ENCODE measurements around the gene WNT7B. TPM values are rescaled to one million over a fixed set of nuclear protein-coding genes. Genes with fewer than 3 reads are reported as not detected.

The WNT7B gene
- total RNA-seq, 1 donor from 2014 or later: 3.7 TPM

- TF ChIP-seq, protein P1, sequence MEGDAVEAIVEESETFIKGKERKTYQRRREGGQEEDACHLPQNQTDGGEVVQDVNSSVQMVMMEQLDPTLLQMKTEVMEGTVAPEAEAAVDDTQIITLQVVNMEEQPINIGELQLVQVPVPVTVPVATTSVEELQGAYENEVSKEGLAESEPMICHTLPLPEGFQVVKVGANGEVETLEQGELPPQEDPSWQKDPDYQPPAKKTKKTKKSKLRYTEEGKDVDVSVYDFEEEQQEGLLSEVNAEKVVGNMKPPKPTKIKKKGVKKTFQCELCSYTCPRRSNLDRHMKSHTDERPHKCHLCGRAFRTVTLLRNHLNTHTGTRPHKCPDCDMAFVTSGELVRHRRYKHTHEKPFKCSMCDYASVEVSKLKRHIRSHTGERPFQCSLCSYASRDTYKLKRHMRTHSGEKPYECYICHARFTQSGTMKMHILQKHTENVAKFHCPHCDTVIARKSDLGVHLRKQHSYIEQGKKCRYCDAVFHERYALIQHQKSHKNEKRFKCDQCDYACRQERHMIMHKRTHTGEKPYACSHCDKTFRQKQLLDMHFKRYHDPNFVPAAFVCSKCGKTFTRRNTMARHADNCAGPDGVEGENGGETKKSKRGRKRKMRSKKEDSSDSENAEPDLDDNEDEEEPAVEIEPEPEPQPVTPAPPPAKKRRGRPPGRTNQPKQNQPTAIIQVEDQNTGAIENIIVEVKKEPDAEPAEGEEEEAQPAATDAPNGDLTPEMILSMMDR (IDR thresholded peaks at IDR 0.05; ENCODE audit: unreplicated experiment): no peak
- H3K27ac Mint-ChIP-seq: no peak overlapping the region
- DNase-seq (ENCODE audit: low spot score, unreplicated experiment): no peak
- H3K4me3 Mint-ChIP-seq (ENCODE audit: low read depth): no peak overlapping the region
- H3K36me3 Mint-ChIP-seq (ENCODE audit: insufficient read depth): peaks cover 2% of the 10 kb centered on the region
- H3K4me1 Mint-ChIP-seq (ENCODE audit: low read depth): peaks cover 2% of the 10 kb centered on the region
- H3K9me3 Mint-ChIP-seq (ENCODE audit: low read depth): peaks cover 12% of the 10 kb centered on the region
- peaks cover 50% of the 10 kb centered on the region for H3K27me3 Mint-ChIP-seq
Measured at GRCh38 chr22:45877651-45878050, 99.3 kb downstream of the WNT7B start.

DNA sequence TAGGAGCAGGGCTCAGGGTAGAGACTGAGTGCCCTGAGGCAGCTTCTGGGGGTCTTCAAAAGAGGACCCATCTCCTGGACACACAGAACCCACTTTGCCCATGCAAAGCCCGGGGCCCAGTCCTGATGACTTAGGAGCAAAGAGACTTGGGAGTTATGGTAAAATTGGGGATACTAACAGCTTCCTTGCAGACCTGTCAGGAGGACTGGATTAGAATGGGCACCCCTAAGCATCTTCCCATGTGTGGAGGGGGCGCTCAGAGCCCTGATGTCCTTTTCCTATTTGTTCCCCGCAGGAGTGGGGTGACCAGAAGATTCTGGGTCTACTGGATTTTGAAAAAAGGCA is 100.0 kb downstream of the WNT7B start:
- DNase-seq (ENCODE audit: low spot score, unreplicated experiment): no peak

DNA sequence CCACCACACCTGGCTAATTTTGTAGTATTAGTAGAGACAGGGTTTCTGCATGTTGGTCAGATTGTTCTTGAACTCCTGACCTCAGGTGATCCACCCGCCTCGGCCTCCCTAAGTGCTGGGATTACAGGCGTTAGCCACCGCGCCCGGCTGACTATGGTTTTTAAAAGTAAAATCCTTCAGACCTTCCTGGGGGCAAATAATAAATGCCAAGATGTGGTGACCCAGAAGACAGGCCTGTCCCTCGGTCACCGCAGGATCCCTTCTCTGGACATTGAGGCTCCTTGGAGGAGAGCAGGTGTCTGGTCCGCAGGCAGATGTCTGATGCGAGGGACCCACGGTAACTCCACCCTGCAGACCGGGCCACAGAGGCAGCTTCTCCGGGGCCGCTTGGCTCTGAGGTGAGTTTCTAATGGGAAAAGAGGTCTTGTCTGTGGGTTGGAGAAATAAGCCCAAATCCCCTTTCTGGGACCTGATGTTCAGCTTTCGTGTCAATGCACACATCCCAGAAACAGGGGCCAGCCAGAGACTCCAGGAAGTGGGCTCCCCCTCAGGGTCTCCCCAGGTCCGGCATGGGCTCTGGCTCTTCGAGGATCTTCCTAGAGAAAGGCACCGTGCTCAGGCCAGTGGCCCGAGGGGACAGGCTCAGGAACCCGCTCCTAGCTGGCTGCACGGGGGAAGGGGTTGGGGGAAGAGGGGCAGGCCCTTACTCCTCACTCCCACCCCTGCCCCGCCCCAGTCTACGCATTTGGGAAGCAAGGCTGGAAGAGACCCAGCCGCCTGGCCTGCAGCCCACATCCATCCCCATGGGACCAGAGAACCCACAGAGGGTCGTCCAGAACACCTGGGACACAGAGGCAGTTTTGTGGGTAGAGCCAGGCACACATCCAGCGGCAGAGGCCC is 100.6 kb downstream of the WNT7B start:
- Mint-ChIP-seq H3K27ac (no peak overlapping the region), H3K36me3 (ENCODE audit: insufficient read depth) (peaks cover 4% of the 10 kb centered on the region), H3K4me1 (ENCODE audit: low read depth) (peaks cover 2% of the 10 kb centered on the region), H3K27me3 (peaks cover 51% of the 10 kb centered on the region), H3K9me3 (ENCODE audit: low read depth) (peaks cover 13% of the 10 kb centered on the region), H3K4me3 (ENCODE audit: low read depth) (no peak overlapping the region)
- no peak for DNase-seq (ENCODE audit: low spot score, unreplicated experiment)
- TF ChIP-seq, protein P1 (IDR thresholded peaks at IDR 0.05; ENCODE audit: unreplicated experiment): no peak

More for the DNA sequence above, 100.0 kb downstream of the WNT7B start:
- Mint-ChIP-seq H3K27me3 (peaks cover 51% of the 10 kb centered on the region), H3K4me1 (ENCODE audit: low read depth) (peaks cover 2% of the 10 kb centered on the region), H3K27ac (no peak overlapping the region), H3K36me3 (ENCODE audit: insufficient read depth) (peaks cover 4% of the 10 kb centered on the region), H3K9me3 (ENCODE audit: low read depth) (peaks cover 13% of the 10 kb centered on the region), H3K4me3 (ENCODE audit: low read depth) (no peak overlapping the region)
- TF ChIP-seq, protein P1 (IDR thresholded peaks at IDR 0.05; ENCODE audit: unreplicated experiment): no peak

GRCh38 chr22:45872659-45873263 is 104.2 kb downstream of the WNT7B start:
- no peak for DNase-seq (ENCODE audit: low spot score, unreplicated experiment)
- Mint-ChIP-seq H3K4me1 (ENCODE audit: low read depth) (peaks cover 6% of the 10 kb centered on the region), H3K36me3 (ENCODE audit: insufficient read depth) (peaks cover 6% of the 10 kb centered on the region), H3K27me3 (peaks cover 62% of the 10 kb centered on the region), H3K27ac (no peak overlapping the region), H3K4me3 (ENCODE audit: low read depth) (no peak overlapping the region), H3K9me3 (ENCODE audit: low read depth) (peaks cover 13% of the 10 kb centered on the region)
- TF ChIP-seq, protein P1 (IDR thresholded peaks at IDR 0.05; ENCODE audit: unreplicated experiment): no peak

DNA sequence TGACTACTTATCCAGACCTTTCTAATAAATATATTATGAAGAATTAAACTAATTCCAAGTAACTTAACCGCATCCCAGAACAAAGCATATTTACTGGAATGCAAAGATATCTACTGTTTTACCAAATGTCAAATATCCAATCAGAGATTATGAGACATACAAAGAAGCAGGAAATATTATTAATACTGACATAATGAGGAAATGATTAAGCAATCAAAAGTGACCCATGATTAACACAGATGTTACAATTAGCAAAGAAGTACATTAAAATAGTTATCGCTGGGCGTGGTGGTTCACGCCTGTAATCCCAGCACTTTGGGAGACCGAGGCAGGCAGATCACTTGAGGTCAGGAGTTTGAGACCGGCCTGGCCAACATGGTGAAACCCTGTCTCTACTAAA is 105.2 kb downstream of the WNT7B start:
- H3K9me3 Mint-ChIP-seq (ENCODE audit: low read depth): peaks cover 13% of the 10 kb centered on the region
- no peak for DNase-seq (ENCODE audit: low spot score, unreplicated experiment)
- H3K27ac Mint-ChIP-seq: no peak overlapping the region
- H3K36me3 Mint-ChIP-seq (ENCODE audit: insufficient read depth): peaks cover 6% of the 10 kb centered on the region
- TF ChIP-seq, protein P1 (IDR thresholded peaks at IDR 0.05; ENCODE audit: unreplicated experiment): no peak
- peaks cover 59% of the 10 kb centered on the region for H3K27me3 Mint-ChIP-seq
- peaks cover 6% of the 10 kb centered on the region for H3K4me1 Mint-ChIP-seq (ENCODE audit: low read depth)
- no peak overlapping the region for H3K4me3 Mint-ChIP-seq (ENCODE audit: low read depth)

Other genes starting within 250 kb of the WNT7B start
- gene PPARA, start 173.4 kb upstream of the WNT7B start, total RNA-seq: 33.5 and 33.6 TPM in 2 replicates

Measured in progenitor cell of endocrine pancreas (in vitro differentiated cells).